ACC112 (cell line): ENCODE data around the gene ATRNL1.

Experiments used
- H2AFZ ChIP-seq: fragments of 200-600 bp; sonication (generic); one replicate; pipeline ENCODE4 v1.6.0; 2017; ENCODE audit warnings: antibody characterized with exemption, low read length; ENCODE audit not compliant: unreplicated experiment
- H3K27ac ChIP-seq: fragments of 200-600 bp; sonication (generic); 2 replicates; pipeline ENCODE4 v1.5.1; 2014; ENCODE audit warnings: low read depth, mild to moderate bottlenecking, antibody characterized with exemption, low read length, moderate library complexity
- H3K27me3 ChIP-seq: fragments of 200-600 bp; sonication (generic); 2 replicates; pipeline ENCODE4 v1.6.1; 2014; ENCODE audit warnings: mild to moderate bottlenecking, antibody characterized with exemption, low read length, moderate library complexity, mixed read lengths; ENCODE audit not compliant: insufficient read depth
- H3K36me3 ChIP-seq: fragments of 200-600 bp; sonication (generic); 2 replicates; pipeline ENCODE4 v1.6.1; 2016; ENCODE audit warnings: mild to moderate bottlenecking, antibody characterized with exemption, low read length, moderate library complexity, mixed read lengths; ENCODE audit not compliant: insufficient read depth
- H3K4me1 ChIP-seq: fragments of 200-600 bp; sonication (generic); one replicate; pipeline ENCODE4 v1.6.1; 2016; ENCODE audit warnings: low read length, mixed read lengths; ENCODE audit not compliant: insufficient read depth, unreplicated experiment, control insufficient read depth
- H3K4me3 ChIP-seq: fragments of 200-600 bp; sonication (generic); 2 replicates; pipeline ENCODE4 v1.5.1; 2014; ENCODE audit warnings: mild to moderate bottlenecking, low read depth, low read length
- H3K79me2 ChIP-seq: fragments of 200-600 bp; sonication (generic); one replicate; pipeline ENCODE4 v1.6.0; 2016; ENCODE audit warnings: low read length; ENCODE audit not compliant: control insufficient read depth, unreplicated experiment, insufficient read depth

ATRNL1 gene

DNA sequence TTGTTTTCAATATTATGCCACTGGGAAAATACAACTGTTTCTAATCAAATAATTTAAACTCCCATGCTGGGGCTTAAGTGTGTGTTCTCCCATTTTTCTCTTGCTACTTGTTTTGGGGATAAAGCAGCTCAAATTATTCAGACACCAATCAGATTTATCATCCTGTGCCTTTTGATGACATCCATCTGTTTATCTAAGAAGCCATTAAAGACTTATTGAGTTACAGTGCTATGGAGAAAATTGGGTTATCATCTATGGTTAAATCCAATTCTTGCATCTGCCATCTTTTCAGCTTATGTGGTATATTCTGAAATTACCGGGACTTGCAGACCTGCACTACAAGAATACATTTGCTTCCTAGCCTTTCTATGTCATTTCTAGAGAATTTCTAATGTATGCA, 778.7 kb downstream of the ATRNL1 start:
- Histone ChIP-seq H3K79me2 (no peaks in the 10 kb centered on the region), H2AFZ (no peak overlapping the region), H3K4me1 (no peaks in the 10 kb centered on the region), H3K4me3 (no peak overlapping the region), H3K27ac (no peak overlapping the region), H3K36me3 (no peaks in the 10 kb centered on the region), H3K27me3 (no peaks in the 10 kb centered on the region)

DNA sequence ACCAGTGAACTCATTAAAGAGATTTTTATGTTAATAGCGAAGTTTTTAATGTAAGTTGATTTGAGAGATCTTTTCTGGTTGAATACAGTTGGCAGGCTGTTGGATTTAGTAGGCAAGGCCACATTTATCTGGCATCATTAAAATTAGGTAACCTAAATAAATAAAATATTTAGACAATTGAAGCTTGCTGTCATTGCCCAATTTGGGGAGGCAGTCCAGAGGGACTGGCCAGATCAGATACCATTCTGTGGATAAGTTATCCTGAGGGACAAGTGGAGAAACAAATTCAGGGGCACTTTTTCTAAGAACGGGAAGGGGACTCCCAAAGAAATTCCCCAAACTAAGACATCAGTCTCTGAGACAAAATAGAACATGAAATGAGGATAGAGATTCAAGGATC, 782.0 kb downstream of the ATRNL1 start:
- Histone ChIP-seq H3K4me3 (no peak overlapping the region), H3K36me3 (no peaks in the 10 kb centered on the region), H3K4me1 (no peaks in the 10 kb centered on the region), H3K27me3 (no peaks in the 10 kb centered on the region), H3K27ac (no peak overlapping the region), H2AFZ (no peak overlapping the region), H3K79me2 (no peaks in the 10 kb centered on the region)

DNA sequence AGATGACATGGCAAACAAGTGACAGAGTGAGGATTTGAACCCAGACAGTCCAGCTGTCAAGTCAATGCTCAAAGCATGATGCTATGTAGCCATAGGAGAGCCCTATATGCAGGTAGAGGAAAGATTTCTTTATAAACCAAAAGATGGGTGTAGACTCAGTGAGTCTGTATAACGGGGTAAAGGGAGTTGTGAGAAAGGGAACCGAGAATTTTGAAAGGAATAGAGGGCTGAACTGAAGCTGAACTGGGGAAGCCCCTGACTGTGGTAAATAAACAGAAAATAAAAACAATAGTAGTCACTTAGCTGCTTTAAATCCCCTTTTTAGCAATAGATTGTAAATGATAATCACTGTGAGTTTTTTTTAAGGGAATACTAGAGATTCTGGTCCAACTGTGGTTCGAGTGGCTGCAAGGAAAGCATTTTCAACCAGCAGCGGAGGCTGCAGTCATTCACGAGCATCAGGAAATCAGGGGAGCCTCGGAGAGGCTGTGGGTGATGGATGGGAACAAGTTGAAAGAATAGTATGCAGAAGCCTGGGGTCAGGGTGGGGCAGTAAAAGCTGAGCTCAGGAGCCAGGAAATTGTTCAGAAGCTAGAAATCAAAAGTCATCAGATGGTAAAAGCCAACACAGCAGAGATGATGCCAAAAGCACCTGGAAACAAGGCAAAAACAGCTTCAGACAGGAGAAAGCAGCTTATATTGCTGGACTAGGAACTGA, 786.4 kb downstream of the ATRNL1 start:
- Histone ChIP-seq H3K4me1 (no peaks in the 10 kb centered on the region), H3K36me3 (no peaks in the 10 kb centered on the region), H3K27me3 (no peaks in the 10 kb centered on the region), H3K79me2 (no peaks in the 10 kb centered on the region), H3K27ac (no peak overlapping the region), H3K4me3 (no peak overlapping the region), H2AFZ (no peak overlapping the region)

DNA sequence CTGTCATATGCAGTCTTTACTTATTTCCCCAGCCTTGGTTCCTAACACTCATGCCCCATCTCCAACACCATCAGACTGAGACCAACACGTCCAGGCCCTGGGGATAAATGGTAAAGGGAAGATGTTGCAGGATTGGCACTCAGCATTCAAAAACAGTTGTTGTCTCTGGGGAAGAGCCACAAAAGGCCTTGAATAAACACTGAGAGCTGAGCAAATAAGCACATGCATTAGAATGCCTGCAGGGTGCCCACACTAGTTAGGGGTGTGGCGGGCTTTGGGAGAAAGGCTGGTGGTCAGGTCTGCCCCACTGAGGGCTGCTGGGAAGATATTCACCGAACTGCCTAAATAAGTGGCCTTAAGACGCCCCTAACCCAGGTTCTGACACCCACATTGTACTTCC, 788.9 kb downstream of the ATRNL1 start:
- H2AFZ ChIP-seq: no peak overlapping the region
- no peaks in the 10 kb centered on the region for H3K4me1 ChIP-seq
- H3K27ac ChIP-seq: no peak overlapping the region
- no peaks in the 10 kb centered on the region for H3K27me3 ChIP-seq
- H3K79me2 ChIP-seq: no peaks in the 10 kb centered on the region
- H3K4me3 ChIP-seq: no peak overlapping the region
- H3K36me3 ChIP-seq: no peaks in the 10 kb centered on the region

DNA sequence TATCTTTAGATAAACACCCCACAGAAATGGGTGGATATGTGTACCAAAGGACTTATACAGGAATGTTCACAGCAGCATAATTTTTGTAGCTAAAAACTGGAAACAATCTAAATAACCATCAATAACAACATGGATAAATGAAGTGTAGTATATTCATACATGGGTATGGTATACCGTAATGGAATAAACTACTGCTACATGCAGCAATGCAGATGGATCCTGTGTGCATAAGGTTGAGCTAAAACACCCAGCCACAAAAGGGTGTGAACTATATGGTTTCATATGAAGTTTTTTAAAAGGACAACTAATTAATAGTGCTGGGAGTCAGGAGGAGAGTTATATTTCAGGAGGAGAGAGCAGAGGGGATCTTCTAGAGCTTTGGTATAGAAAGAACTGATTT, 790.2 kb downstream of the ATRNL1 start:
- Histone ChIP-seq H3K79me2 (no peaks in the 10 kb centered on the region), H3K4me3 (no peak overlapping the region), H3K27me3 (no peaks in the 10 kb centered on the region), H2AFZ (no peak overlapping the region), H3K36me3 (no peaks in the 10 kb centered on the region), H3K27ac (no peak overlapping the region), H3K4me1 (no peaks in the 10 kb centered on the region)

DNA sequence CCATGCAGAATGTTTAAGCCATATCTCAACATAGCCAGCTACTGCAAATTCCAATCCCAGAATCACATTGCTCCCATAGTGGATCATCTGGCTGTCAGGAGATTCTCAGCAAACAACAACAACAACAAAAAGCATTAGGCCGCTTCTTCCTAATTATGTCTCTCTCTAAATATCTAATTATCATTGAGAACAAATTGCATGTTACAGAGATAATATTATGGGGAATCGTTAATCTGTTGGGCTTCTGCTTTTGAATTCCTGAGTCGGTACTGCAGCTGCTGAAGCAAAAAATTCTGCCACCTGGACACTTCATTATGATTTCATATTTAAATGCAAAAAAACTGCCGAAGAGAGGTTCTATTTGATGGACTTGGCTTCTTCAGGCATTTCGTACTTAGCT, 791.2 kb downstream of the ATRNL1 start:
- H2AFZ ChIP-seq: no peak overlapping the region
- no peaks in the 10 kb centered on the region for H3K27me3 ChIP-seq
- H3K36me3 ChIP-seq: no peaks in the 10 kb centered on the region
- no peak overlapping the region for H3K4me3 ChIP-seq
- no peaks in the 10 kb centered on the region for H3K4me1 ChIP-seq
- H3K27ac ChIP-seq: no peak overlapping the region
- H3K79me2 ChIP-seq: no peaks in the 10 kb centered on the region

DNA sequence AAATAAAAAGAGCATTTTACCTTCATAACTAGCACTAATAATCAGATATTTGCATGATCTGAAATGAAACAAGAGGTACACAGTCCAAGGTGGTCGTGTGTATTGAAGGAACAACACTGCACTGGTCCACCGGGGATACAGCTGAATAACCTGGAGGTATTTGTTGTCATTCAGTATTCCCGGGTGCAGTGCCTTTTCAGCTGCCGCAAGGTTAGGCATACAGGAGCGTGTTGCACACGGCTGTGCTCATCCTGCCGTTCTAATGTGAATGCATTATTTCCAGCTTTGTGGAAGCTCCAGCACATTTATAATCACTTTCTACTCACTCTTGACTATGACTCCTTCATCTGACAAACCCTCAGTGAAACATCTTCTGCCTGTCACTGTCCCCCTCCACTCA, 802.0 kb downstream of the ATRNL1 start:
- no peaks in the 10 kb centered on the region for H3K36me3 ChIP-seq
- H2AFZ ChIP-seq: no peak overlapping the region
- no peak overlapping the region for H3K4me3 ChIP-seq
- no peaks in the 10 kb centered on the region for H3K79me2 ChIP-seq
- H3K4me1 ChIP-seq: no peaks in the 10 kb centered on the region
- no peak overlapping the region for H3K27ac ChIP-seq
- H3K27me3 ChIP-seq: no peaks in the 10 kb centered on the region

DNA sequence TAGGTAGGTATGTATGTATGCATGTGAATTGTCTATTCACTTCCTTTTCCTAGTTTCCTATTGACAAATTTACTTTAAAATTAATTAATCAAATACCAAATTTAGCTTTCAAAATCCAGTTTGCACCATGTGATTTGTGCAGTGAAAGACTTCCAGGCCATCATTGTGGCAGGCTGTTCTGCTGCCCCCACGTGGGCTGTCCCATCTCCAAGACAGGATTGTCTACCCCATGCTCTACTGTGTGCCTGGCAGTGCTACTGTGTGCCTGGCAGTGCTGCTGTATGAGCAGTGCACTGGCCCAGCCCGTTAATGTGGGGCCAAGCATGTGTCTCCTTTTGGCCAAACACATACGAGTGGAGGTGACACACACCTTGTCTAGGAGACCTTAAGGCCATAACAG, 805.1 kb downstream of the ATRNL1 start:
- no peaks in the 10 kb centered on the region for H3K79me2 ChIP-seq
- H3K27me3 ChIP-seq: no peaks in the 10 kb centered on the region
- H3K36me3 ChIP-seq: no peaks in the 10 kb centered on the region
- no peak overlapping the region for H2AFZ ChIP-seq
- H3K4me3 ChIP-seq: no peak overlapping the region
- no peaks in the 10 kb centered on the region for H3K4me1 ChIP-seq
- no peak overlapping the region for H3K27ac ChIP-seq

DNA sequence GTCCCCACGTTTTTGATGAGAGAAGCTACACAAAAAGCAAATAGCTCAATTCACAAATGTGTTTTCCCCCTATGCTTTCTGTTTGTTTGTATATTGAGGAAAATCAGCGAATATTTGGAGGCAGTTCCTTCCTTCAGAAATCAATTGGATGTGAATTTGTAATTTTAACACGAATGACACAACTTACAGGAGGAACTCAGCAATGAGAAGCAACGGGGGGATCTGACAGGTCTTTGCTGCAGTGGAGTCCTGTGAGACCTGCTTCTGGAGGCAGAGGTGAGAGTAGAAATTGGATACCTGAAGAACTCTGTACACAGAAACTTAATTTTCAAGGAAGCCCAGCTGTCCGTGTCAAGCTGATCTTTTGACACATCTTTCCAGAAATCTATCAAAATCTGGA, 809.4 kb downstream of the ATRNL1 start:
- Histone ChIP-seq H3K36me3 (no peaks in the 10 kb centered on the region), H3K27ac (no peak overlapping the region), H3K79me2 (no peaks in the 10 kb centered on the region), H3K4me1 (no peaks in the 10 kb centered on the region), H3K27me3 (no peaks in the 10 kb centered on the region), H3K4me3 (no peak overlapping the region), H2AFZ (no peak overlapping the region)

DNA sequence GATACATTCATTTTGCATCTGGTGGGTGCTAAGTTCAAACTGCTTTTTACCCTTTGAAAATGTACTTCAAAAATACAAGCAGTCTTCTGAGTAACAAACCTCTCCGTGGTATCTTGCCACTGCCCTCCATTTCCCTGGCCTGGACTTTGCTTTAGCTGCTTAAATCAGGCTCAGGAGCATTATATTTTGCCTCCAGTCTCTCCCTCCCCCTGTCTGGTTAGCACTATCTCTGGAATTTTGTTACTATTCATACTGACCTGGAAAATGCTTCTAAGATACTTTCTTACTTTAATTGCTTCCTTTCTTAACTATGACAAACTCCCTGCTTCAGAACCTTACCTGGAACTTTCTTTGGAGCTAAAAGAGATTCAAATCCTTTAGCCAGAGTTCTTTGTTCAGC, 810.0 kb downstream of the ATRNL1 start:
- Histone ChIP-seq H3K4me3 (no peak overlapping the region), H3K27me3 (no peaks in the 10 kb centered on the region), H3K36me3 (no peaks in the 10 kb centered on the region), H3K79me2 (no peaks in the 10 kb centered on the region), H3K27ac (no peak overlapping the region), H2AFZ (no peak overlapping the region), H3K4me1 (no peaks in the 10 kb centered on the region)

DNA sequence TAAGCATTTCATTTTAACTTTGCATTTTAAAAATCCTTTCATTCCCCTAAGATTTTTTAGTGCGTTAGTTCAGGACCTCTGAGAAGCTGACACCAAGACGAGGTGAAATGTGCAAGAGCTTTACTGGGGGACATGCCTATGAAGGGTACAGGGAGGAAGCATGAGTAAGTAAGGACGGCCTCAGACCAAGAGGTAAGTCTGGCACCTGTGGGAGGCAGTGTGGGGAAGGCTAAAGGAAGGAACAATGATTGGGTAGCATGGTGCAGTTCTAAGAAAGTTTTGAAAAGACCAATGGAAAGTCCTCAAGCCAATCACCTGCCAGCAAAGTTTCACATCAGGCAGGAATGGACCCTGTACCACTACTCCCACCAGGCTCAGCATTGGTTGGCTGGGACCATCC, 810.7 kb downstream of the ATRNL1 start:
- H3K4me3 ChIP-seq: no peak overlapping the region

More for the DNA sequence above, 810.7 kb downstream of the ATRNL1 start:
- no peaks in the 10 kb centered on the region for H3K79me2 ChIP-seq
- H3K36me3 ChIP-seq: no peaks in the 10 kb centered on the region
- H3K27ac ChIP-seq: no peak overlapping the region
- no peak overlapping the region for H2AFZ ChIP-seq
- H3K4me1 ChIP-seq: no peaks in the 10 kb centered on the region
- H3K27me3 ChIP-seq: no peaks in the 10 kb centered on the region
